Endothelial cell of umbilical vein (primary cell): ENCODE data around the gene PPP1R9A. TPM values are rescaled to one million over a fixed set of nuclear protein-coding genes. Genes with fewer than 3 reads are reported as not detected.

Experiments
- BruUV-seq: library from RNA; stranded (reverse); fragments of 400-500 nt; replicated peaks from 2 replicates; lab custom pipeline; 2021; lab: Mats Ljungman, UMichigan
- CTCF ChIA-PET: fragments of 300-600, 350-600 bp; sonication (Branson Sonifier 250); formaldehyde crosslinking; loops from one replicate; lab custom pipeline; 2021; ENCODE audit warnings: antibody characterized with exemption, inconsistent platforms; lab: Charles Lee
- POLR2A ChIA-PET: fragments of 300-600, 350-600 bp; sonication (Branson Sonifier 250); formaldehyde crosslinking; loops from one replicate; lab custom pipeline; 2021; ENCODE audit warnings: antibody characterized with exemption, inconsistent platforms; lab: Charles Lee
- DNase-seq: peaks from one replicate; pipeline ENCODE4 v3.0.0-alpha.2; 2011; ENCODE audit warnings: low read depth, low spot score
- FAIRE-seq: peaks from 2 replicates; lab custom pipeline; 2011; peaks lifted over from hg19 to GRCh38; lab: Jason Lieb, UNC
- H2AFZ ChIP-seq: 2 replicates; pipeline ENCODE4 v1.6.0; 2012; ENCODE audit warnings: low read depth, low read length, control low read depth, inconsistent platforms
- H3K27ac ChIP-seq: 2 replicates; pipeline ENCODE4 v1.5.1; 2011; ENCODE audit warnings: low read depth, mild to moderate bottlenecking, control low read depth, low read length, moderate library complexity; ENCODE audit not compliant: insufficient read depth
- H3K27me3 ChIP-seq, 2 experiments: 2 replicates each; pipeline versions ENCODE4 v1.6.0 to v1.6.1; 2011; ENCODE audit warnings: low read length in 2 of 2, mixed read lengths in 1 of 2; ENCODE audit not compliant: control insufficient read depth in 2 of 2, insufficient read depth in 2 of 2
- H3K36me3 ChIP-seq, 2 experiments: 2 replicates in 1 of 2; 3 replicates in 1 of 2; pipeline ENCODE4 v1.5.1; 2011; ENCODE audit warnings: low read length in 2 of 2, mild to moderate bottlenecking in 1 of 2, moderate library complexity in 1 of 2; ENCODE audit not compliant: control insufficient read depth in 2 of 2, insufficient read depth in 2 of 2; ENCODE audit errors: extremely low read depth in 1 of 2
- H3K4me1 ChIP-seq: 3 replicates; pipeline ENCODE4 v1.5.1; 2011; ENCODE audit warnings: mild to moderate bottlenecking, low read length; ENCODE audit not compliant: control insufficient read depth, insufficient read depth; ENCODE audit errors: extremely low read depth
- H3K4me2 ChIP-seq: 2 replicates; pipeline ENCODE4 v1.6.1; 2011; ENCODE audit warnings: low read length, control low read depth, mixed read lengths; ENCODE audit not compliant: insufficient read depth
- H3K4me3 ChIP-seq, 3 experiments: fragments of 200-600 bp in 1 of 3; sonication (generic), shearing (Covaris generic) in 1 of 3; replicated peaks in 1 of 3; 2 replicates each; pipeline ENCODE4 v1.5.1; 2011 to 2016; ENCODE audit warnings: control low read depth in 3 of 3, low read length in 3 of 3, mild to moderate bottlenecking in 2 of 3, inconsistent platforms in 1 of 3, low read depth in 1 of 3, moderate library complexity in 1 of 3; ENCODE audit not compliant: insufficient read depth in 1 of 3
- H3K79me2 ChIP-seq: 2 replicates; pipeline ENCODE4 v1.6.0; 2012; ENCODE audit warnings: low read length, inconsistent platforms; ENCODE audit not compliant: control insufficient read depth, insufficient read depth
- H3K9ac ChIP-seq: replicated peaks from 2 replicates; pipeline ENCODE3; 2011; ENCODE audit warnings: low read length, control low read depth; ENCODE audit not compliant: insufficient read depth; ENCODE audit errors: extremely low read depth
- H3K9me1 ChIP-seq: replicated peaks from 3 replicates; pipeline ENCODE4 v1.6.0; 2011; ENCODE audit warnings: mild to moderate bottlenecking, low read length; ENCODE audit not compliant: control insufficient read depth, insufficient read depth; ENCODE audit errors: extremely low read depth
- H3K9me3 ChIP-seq: replicated peaks from 2 replicates; pipeline ENCODE4 v1.5.1; 2012; ENCODE audit warnings: low read length, inconsistent platforms; ENCODE audit not compliant: control insufficient read depth, insufficient read depth
- H4K20me1 ChIP-seq: replicated peaks from 2 replicates; pipeline ENCODE3; 2011; ENCODE audit warnings: mild to moderate bottlenecking, low read length; ENCODE audit not compliant: control insufficient read depth, insufficient read depth; ENCODE audit errors: extremely low read depth
- EZH2 ChIP-seq: IDR thresholded peaks from 2 replicates; pipeline ENCODE4 v1.6.1; 2012; ENCODE audit warnings: borderline replicate concordance, low read depth, mild to moderate bottlenecking, moderate library complexity, low read length, inconsistent platforms; ENCODE audit not compliant: severe bottlenecking
- FOS ChIP-seq: IDR thresholded peaks from 2 replicates; pipeline ENCODE4 v1.6.1; 2011; ENCODE audit warnings: mild to moderate bottlenecking, low read length, moderate library complexity, borderline replicate concordance; ENCODE audit not compliant: insufficient read depth
- GATA2 ChIP-seq: IDR thresholded peaks from 2 replicates; pipeline ENCODE4 v1.7.0; 2011; ENCODE audit warnings: low read depth, mild to moderate bottlenecking, moderate library complexity, mixed read lengths, low read length; ENCODE audit not compliant: insufficient read length, insufficient read depth
- JUN ChIP-seq: IDR thresholded peaks from 2 replicates; pipeline ENCODE4 v1.6.1; 2011; ENCODE audit warnings: borderline replicate concordance, low read depth; ENCODE audit not compliant: insufficient read length, insufficient read depth
- MYC ChIP-seq: IDR thresholded peaks from one replicate; pipeline ENCODE4 v1.6.1; 2011; ENCODE audit warnings: mild to moderate bottlenecking, low read depth, low read length
- POLR2A ChIP-seq: IDR thresholded peaks from 2 replicates; pipeline ENCODE4 v1.6.1; 2012; ENCODE audit warnings: low read depth, mild to moderate bottlenecking, control low read depth, low read length
- POLR2AphosphoS5 ChIP-seq: IDR thresholded peaks from 2 replicates; pipeline ENCODE4 v1.6.1; 2012; ENCODE audit warnings: low read depth, mild to moderate bottlenecking, control low read depth, low read length, moderate library complexity; ENCODE audit not compliant: insufficient read depth
- dilution Hi-C: fragments of 300-500 bp; cut with MboI; formaldehyde crosslinking; loops from one replicate; pipeline ENCODE4 v1.15.0; 2019; ENCODE audit warnings: low sequenced_read_pairs; ENCODE audit not compliant: extremely low pct_ligation_motif_present
- intact Hi-C: fragments of 100-400 bp; cut with micrococcal nuclease; formaldehyde crosslinking; loops from one replicate; pipeline ENCODE4 v1.10.0; 2022
- polyA plus RNA-seq, 4 experiments: library from polyadenylated mRNA; depleted of rRNA in 3 of 4; stranded (reverse) in 3 of 4; unstranded in 1 of 4; fragments of >200 nt; gene quantifications; 2 replicates each; pipeline versions ENCODE4 v1.2.1 to v1.2.3, GENCODE V29; 2011 to 2012; ENCODE audit warnings: missing spikeins in 1 of 4
- total RNA-seq: library from RNA; stranded (reverse); gene quantifications from 2 replicates; pipeline ENCODE4 v1.2.3, GENCODE V29; 2021
- TF ChIP-seq, protein P1 (sequence below), 2 donors: IDR thresholded peaks; 1 replicate in 1 of 2; 2 replicates in 1 of 2; pipeline ENCODE4 v1.5.1; 2011; ENCODE audit warnings: low read length in 2 of 2, mild to moderate bottlenecking in 2 of 2, moderate library complexity in 2 of 2, control low read depth in 1 of 2, inconsistent platforms in 1 of 2, low read depth in 1 of 2; ENCODE audit not compliant: insufficient read depth in 1 of 2; ENCODE audit errors: extremely low read depth in 1 of 2
- TF ChIP-seq, protein P2 (sequence below): IDR thresholded peaks from 2 replicates; pipeline ENCODE4 v1.6.1; 2011; ENCODE audit not compliant: insufficient read depth, insufficient read length

The PPP1R9A gene
- total and polyA plus RNA-seq, 2 donors (not counting 3 experiments of a cell fraction or from before 2014, with no cell fraction given): 0.50 to 3.0 TPM

DNA sequence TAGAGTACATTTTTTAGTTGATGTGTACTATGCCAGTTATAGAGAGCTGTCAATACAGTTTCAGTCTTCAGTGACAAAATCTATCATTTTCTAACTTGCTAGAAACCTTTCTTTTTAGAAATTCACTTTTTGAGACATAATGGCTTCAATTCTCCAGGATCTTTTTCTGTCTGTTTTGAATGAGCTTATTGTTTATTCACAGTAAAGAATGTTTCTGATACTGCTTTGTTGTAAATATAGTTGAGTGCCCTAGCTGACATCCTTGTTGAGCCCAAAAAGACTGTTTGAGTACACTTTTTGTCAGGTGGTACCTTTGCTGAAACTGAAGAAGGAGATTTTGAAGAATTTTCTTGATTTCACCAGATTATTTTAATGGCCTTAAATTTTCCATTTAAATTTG lies 139.9 kb downstream of the PPP1R9A start:
- FAIRE-seq: no peak
- H3K27me3 ChIP-seq: no peaks in the 10 kb centered on the region
- H3K4me2 ChIP-seq: no peak overlapping the region
- no peak overlapping the region for H2AFZ ChIP-seq
- H3K36me3 ChIP-seq: no peaks in the 10 kb centered on the region
- ChIA-PET POLR2A (no interaction called here), CTCF (interaction anchor here (1.5 to 2.2 kb wide), 3 partner anchors 200 to 597 kb away, joined by 5 to 28 read pairs (median 5); no protein-coding TSS in a partner anchor)
- H3K27ac ChIP-seq: no peak overlapping the region
- H3K9me1 ChIP-seq: no peaks in the 10 kb centered on the region
- H3K9ac ChIP-seq: no peak overlapping the region
- H3K4me1 ChIP-seq: no peaks in the 10 kb centered on the region
- DNase-seq: no peak
- H4K20me1 ChIP-seq: no peaks in the 10 kb centered on the region
- intact Hi-C loops: loop anchor here (10.0 kb wide), 1 partner anchor 752 kb away; no protein-coding TSS in a partner anchor
- no peaks in the 10 kb centered on the region for H3K9me3 ChIP-seq
- H3K79me2 ChIP-seq: no peaks in the 10 kb centered on the region
- no TSS peak for BruUV-seq
- no peak for TF ChIP-seq POLR2AphosphoS5
- TF ChIP-seq, protein P1, sequence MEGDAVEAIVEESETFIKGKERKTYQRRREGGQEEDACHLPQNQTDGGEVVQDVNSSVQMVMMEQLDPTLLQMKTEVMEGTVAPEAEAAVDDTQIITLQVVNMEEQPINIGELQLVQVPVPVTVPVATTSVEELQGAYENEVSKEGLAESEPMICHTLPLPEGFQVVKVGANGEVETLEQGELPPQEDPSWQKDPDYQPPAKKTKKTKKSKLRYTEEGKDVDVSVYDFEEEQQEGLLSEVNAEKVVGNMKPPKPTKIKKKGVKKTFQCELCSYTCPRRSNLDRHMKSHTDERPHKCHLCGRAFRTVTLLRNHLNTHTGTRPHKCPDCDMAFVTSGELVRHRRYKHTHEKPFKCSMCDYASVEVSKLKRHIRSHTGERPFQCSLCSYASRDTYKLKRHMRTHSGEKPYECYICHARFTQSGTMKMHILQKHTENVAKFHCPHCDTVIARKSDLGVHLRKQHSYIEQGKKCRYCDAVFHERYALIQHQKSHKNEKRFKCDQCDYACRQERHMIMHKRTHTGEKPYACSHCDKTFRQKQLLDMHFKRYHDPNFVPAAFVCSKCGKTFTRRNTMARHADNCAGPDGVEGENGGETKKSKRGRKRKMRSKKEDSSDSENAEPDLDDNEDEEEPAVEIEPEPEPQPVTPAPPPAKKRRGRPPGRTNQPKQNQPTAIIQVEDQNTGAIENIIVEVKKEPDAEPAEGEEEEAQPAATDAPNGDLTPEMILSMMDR (IDR thresholded peaks at IDR 0.05; ENCODE audit: extremely low read depth in 1 of 2, insufficient read depth in 1 of 2, low read depth in 1 of 2, low read length in 2 of 2): no peak
- no peak for TF ChIP-seq EZH2
- TF ChIP-seq, protein P2, sequence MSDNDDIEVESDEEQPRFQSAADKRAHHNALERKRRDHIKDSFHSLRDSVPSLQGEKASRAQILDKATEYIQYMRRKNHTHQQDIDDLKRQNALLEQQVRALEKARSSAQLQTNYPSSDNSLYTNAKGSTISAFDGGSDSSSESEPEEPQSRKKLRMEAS: no peak
- no peak for TF ChIP-seq FOS
- no peak for TF ChIP-seq MYC
- TF ChIP-seq JUN: no peak
- no peak for TF ChIP-seq GATA2
- no peak for TF ChIP-seq POLR2A
- H3K4me3 ChIP-seq: no peak overlapping the region
- dilution Hi-C loops: no loop called here
